Body of pancreas (tissue), 4 donors: ENCODE data around the gene IL4.

ENCODE experiments used
- POLR2A ChIP-seq, 3 donors: fragments of 450-650 bp; IDR thresholded peaks; one replicate each; pipeline ENCODE4 v1.6.1; 2016; ENCODE audit warnings: antibody characterized with exemption in 3 of 3, mild to moderate bottlenecking in 2 of 3
- TF ChIP-seq, protein P1 (sequence below), 7 experiments: fragments of 450-650 bp in 4 of 7; fragments of 200-600 bp in 3 of 7; sonication (generic) in 3 of 7; IDR thresholded peaks; one replicate each; pipeline ENCODE4 v1.5.1; 2016 to 2019; ENCODE audit warnings: antibody characterized with exemption in 7 of 7

DNA sequence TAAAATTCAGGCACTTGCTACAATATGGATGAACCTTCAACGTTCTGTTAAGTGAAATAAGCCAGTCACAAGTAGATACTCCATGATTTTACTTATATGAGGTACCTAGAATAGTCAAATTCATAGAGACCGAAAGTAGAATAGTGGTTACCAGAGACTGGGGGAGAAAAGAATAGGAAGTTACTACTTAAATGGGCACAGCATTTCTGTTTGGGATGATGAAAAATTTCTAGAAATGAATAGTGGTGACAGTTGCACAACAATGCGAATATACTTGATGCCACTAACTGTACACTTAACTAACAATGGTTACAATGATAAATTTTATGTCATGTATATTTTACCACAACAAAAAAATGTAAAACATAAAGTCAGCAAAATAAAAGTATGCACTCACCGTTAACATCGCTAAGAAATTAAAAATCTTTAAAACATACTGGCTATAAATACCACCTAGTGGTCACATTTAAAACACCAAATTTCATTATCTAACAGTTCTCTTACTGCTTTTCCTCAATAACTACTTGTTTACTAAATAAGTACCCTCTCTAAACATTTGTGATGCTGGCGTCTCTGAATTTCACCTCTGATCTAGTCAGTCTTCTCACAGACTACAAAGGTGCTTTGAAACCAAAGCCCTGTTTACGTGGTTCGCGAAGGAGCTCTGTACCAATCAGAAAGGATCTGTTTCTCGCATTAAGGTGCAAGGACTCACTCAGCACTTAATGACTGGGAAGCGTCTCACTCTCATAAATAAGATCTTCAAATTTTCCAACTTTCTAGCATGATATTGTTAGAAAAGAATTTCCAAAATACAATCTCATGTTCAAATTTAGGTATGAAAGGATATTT, 40.9 kb downstream of the IL4 start:
- TF ChIP-seq, protein P1, sequence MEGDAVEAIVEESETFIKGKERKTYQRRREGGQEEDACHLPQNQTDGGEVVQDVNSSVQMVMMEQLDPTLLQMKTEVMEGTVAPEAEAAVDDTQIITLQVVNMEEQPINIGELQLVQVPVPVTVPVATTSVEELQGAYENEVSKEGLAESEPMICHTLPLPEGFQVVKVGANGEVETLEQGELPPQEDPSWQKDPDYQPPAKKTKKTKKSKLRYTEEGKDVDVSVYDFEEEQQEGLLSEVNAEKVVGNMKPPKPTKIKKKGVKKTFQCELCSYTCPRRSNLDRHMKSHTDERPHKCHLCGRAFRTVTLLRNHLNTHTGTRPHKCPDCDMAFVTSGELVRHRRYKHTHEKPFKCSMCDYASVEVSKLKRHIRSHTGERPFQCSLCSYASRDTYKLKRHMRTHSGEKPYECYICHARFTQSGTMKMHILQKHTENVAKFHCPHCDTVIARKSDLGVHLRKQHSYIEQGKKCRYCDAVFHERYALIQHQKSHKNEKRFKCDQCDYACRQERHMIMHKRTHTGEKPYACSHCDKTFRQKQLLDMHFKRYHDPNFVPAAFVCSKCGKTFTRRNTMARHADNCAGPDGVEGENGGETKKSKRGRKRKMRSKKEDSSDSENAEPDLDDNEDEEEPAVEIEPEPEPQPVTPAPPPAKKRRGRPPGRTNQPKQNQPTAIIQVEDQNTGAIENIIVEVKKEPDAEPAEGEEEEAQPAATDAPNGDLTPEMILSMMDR (IDR thresholded peaks at IDR 0.05): peak; percentile 18 to 48 (median 41)
- no peak for TF ChIP-seq POLR2A (IDR thresholded peaks at IDR 0.05)
